Motor neuron (in vitro differentiated cells): ENCODE measurements around the gene LITAFD. TPM values are rescaled to one million over a fixed set of nuclear protein-coding genes. Genes with fewer than 3 reads are reported as not detected.

ENCODE experiments used
- ATAC-seq, 8 experiments: fragments of 200-7000 bp; cut with Tn5 transposase; replicated peaks in 6 of 8; 2 replicates each; pipeline ENCODE4 v1.8.0; 2021; ENCODE audit warnings: mild to moderate bottlenecking in 8 of 8, moderate library complexity in 8 of 8
- H3K27ac ChIP-seq, 2 donors: fragments of 250-450 bp; sonication (Bioruptor Pico); 2 replicates each; pipeline ENCODE4 v1.9.0; 2021; ENCODE audit warnings: antibody characterized with exemption in 2 of 2, mild to moderate bottlenecking in 2 of 2, moderate library complexity in 1 of 2
- H3K4me1 ChIP-seq, 2 donors: fragments of 250-450 bp; sonication (Bioruptor Pico); replicated peaks in 1 of 2; 2 replicates each; pipeline ENCODE4 v1.6.1; 2021; ENCODE audit warnings: antibody characterized with exemption in 2 of 2, mild to moderate bottlenecking in 2 of 2, moderate library complexity in 1 of 2
- H3K4me3 ChIP-seq, 5 donors: fragments of 250-450 bp; sonication (Bioruptor Pico); 2 replicates each; pipeline ENCODE4 v1.9.0; 2021; ENCODE audit warnings: antibody characterized with exemption in 5 of 5, mild to moderate bottlenecking in 5 of 5, moderate library complexity in 4 of 5
- WGBS, 10 experiments: fragments of 450-650 bp; shearing (Covaris generic); methylation state at CpG; one replicate each; pipeline ENCODE4 v1.0.0; 2022; 5-methylcytosine and 5-hydroxymethylcytosine counted together
- in situ Hi-C, 9 experiments: fragments of 400-800 bp; cut with MboI; loops; one replicate each; pipeline ENCODE4 v1.15.0; 2021; ENCODE audit warnings: low sequenced_read_pairs in 9 of 9, low pct_unique_long_range_greater_than_20kb in 2 of 9; ENCODE audit not compliant: unreplicated experiment in 9 of 9
- total RNA-seq, 8 experiments: library from RNA; unstranded; fragments of 300-600 nt; gene quantifications; 2 replicates each; pipeline versions ENCODE4 v1.2.3 to v1.2.4, GENCODE V29; 2022

The LITAFD gene
- total RNA-seq, 8 experiments from 2014 or later: 0.21 to 0.95 (median 0.63) TPM; not detected in 5

GRCh38 chr16:8894736-8895334 is 12.7 kb downstream of the LITAFD start:
- 90 to 100% (median 98%) methylated on average over 2 to 12 of the region's 21 CpGs; no CpG with 5 or more reads in 3 of the 10 experiments for WGBS, 10 experiments
- Histone ChIP-seq H3K27ac (no peak overlapping the region), H3K4me1 (peaks cover 12 to 17% of the 10 kb centered on the region in 2 donors), H3K4me3 (no peak overlapping the region)
- in situ Hi-C loops: loop anchor here in 2 of 9 experiments (25.0 kb wide), 1 partner anchor 233 kb away; the partner anchor contains the start of gene ABAT (in 2 of the 2)
- ATAC-seq: no peak

GRCh38 chr16:8898660-8899318 is 16.6 kb downstream of the LITAFD start:
- in situ Hi-C loops: loop anchor here in 2 of 9 experiments (25.0 kb wide), 1 partner anchor 236 kb away; the partner anchor contains the start of gene ABAT (in 2 of the 2)
- 92 to 100% (median 100%) methylated on average over 1 to 3 of the region's 3 CpGs; no CpG with 5 or more reads in 1 of the 10 experiments for WGBS, 10 experiments
- Histone ChIP-seq H3K27ac (no peak overlapping the region), H3K4me3 (no peak overlapping the region), H3K4me1 (peaks cover 0 to 2% of the 10 kb centered on the region in 2 donors)
- no peak for ATAC-seq

GRCh38 chr16:8899709-8900317 is 17.7 kb downstream of the LITAFD start:
- 56 to 100% (median 95%) methylated on average over 1 to 8 of the region's 9 CpGs; no CpG with 5 or more reads in 1 of the 10 experiments for WGBS, 10 experiments
- Histone ChIP-seq H3K27ac (no peak overlapping the region), H3K4me1 (no peaks in the 10 kb centered on the region), H3K4me3 (no peak overlapping the region)
- ATAC-seq: no peak
- in situ Hi-C loops: loop anchor here in 3 of 9 experiments (25.0 kb wide), 2 partner anchors 112 to 238 kb away; partner anchors contain the start of gene ABAT (in 2 of the 3)

- ATAC-seq: no peak
- in situ Hi-C loops: loop anchor here in 1 of 9 experiments (25.0 kb wide), 1 partner anchor 112 kb away; no protein-coding TSS in a partner anchor
- 20 to 100% (median 88%) methylated on average over 1 to 5 of the region's 5 CpGs for WGBS, 10 experiments
- Histone ChIP-seq H3K4me1 (no peaks in the 10 kb centered on the region), H3K27ac (no peak overlapping the region), H3K4me3 (no peak overlapping the region)
These were observed 18.2 kb downstream of the LITAFD start for GRCh38 chr16:8900343-8900742.

GRCh38 chr16:8901320-8901861 is 19.2 kb downstream of the LITAFD start:
- Histone ChIP-seq H3K4me3 (no peak overlapping the region), H3K4me1 (no peaks in the 10 kb centered on the region), H3K27ac (no peak overlapping the region)
- peak in 1 of 8 experiments; percentile 58 for ATAC-seq
- in situ Hi-C loops: loop anchor here in 1 of 9 experiments (25.0 kb wide), 1 partner anchor 111 kb away; no protein-coding TSS in a partner anchor
- 67 to 100% (median 88%) methylated on average over 1 to 12 of the region's 13 CpGs for WGBS, 10 experiments

GRCh38 chr16:8903004-8903403 is 20.9 kb downstream of the LITAFD start:
- 86 to 100% (median 94%) methylated on average over 1 to 9 of the region's 9 CpGs; no CpG with 5 or more reads in 1 of the 10 experiments for WGBS, 10 experiments
- Histone ChIP-seq H3K4me1 (no peaks in the 10 kb centered on the region), H3K4me3 (no peak overlapping the region), H3K27ac (no peak overlapping the region)
- in situ Hi-C loops: loop anchor here in 1 of 9 experiments (25.0 kb wide), 1 partner anchor 109 kb away; no protein-coding TSS in a partner anchor
- no peak for ATAC-seq

- no peak for ATAC-seq
- Histone ChIP-seq H3K4me1 (no peaks in the 10 kb centered on the region), H3K4me3 (no peak overlapping the region), H3K27ac (no peak overlapping the region)
- 80 to 100% (median 100%) methylated on average over 1 to 3 of the region's 8 CpGs; no CpG with 5 or more reads in 3 of the 10 experiments for WGBS, 10 experiments
- in situ Hi-C loops: loop anchor here in 1 of 9 experiments (25.0 kb wide), 1 partner anchor 108 kb away; no protein-coding TSS in a partner anchor
These were observed 21.9 kb downstream of the LITAFD start for GRCh38 chr16:8904018-8904430.

GRCh38 chr16:8905168-8905762 is 23.1 kb downstream of the LITAFD start:
- Histone ChIP-seq H3K4me1 (no peaks in the 10 kb centered on the region), H3K27ac (no peak overlapping the region), H3K4me3 (no peak overlapping the region)
- in situ Hi-C loops: loop anchor here in 1 of 9 experiments (25.0 kb wide), 1 partner anchor 107 kb away; no protein-coding TSS in a partner anchor
- WGBS, 10 experiments: 69 to 100% (median 96%) methylated on average over 1 to 11 of the region's 13 CpGs
- ATAC-seq: peak in 7 of 8 experiments; percentile 28 to 78 (median 43)

- in situ Hi-C loops: loop anchor here in 1 of 9 experiments (25.0 kb wide), 1 partner anchor 106 kb away; no protein-coding TSS in a partner anchor
- H3K27ac ChIP-seq: no peak overlapping the region
- WGBS, 10 experiments: 80 to 100% (median 96%) methylated on average over 1 to 9 of the region's 14 CpGs; no CpG with 5 or more reads in 1 of the 10 experiments
- H3K4me1 ChIP-seq: no peaks in the 10 kb centered on the region
- no peak for ATAC-seq
- no peak overlapping the region for H3K4me3 ChIP-seq
These were observed 23.8 kb downstream of the LITAFD start for GRCh38 chr16:8905795-8906591.

- 20 to 100% (median 85%) methylated on average over 1 to 3 of the region's 4 CpGs; no CpG with 5 or more reads in 2 of the 10 experiments for WGBS, 10 experiments
- Histone ChIP-seq H3K27ac (no peak overlapping the region), H3K4me1 (no peaks in the 10 kb centered on the region), H3K4me3 (no peak overlapping the region)
- ATAC-seq: no peak
- in situ Hi-C loops: loop anchor here in 1 of 9 experiments (25.0 kb wide), 1 partner anchor 105 kb away; no protein-coding TSS in a partner anchor
These were observed 24.9 kb downstream of the LITAFD start for GRCh38 chr16:8907096-8907495.

GRCh38 chr16:8908810-8909468 is 26.8 kb downstream of the LITAFD start:
- WGBS, 10 experiments: 0 to 100% (median 86%) methylated on average over 1 to 7 of the region's 8 CpGs; no CpG with 5 or more reads in 1 of the 10 experiments
- in situ Hi-C loops: loop anchor here in 1 of 9 experiments (25.0 kb wide), 1 partner anchor 103 kb away; no protein-coding TSS in a partner anchor
- Histone ChIP-seq H3K4me1 (no peaks in the 10 kb centered on the region), H3K27ac (no peak overlapping the region), H3K4me3 (no peak overlapping the region)
- ATAC-seq: peak in 3 of 8 experiments; percentile 72 to 91 (median 89)
